Right renal pelvis (tissue), 4 donors: Measurements from ENCODE around the gene MFNG. TPM values are rescaled to one million over a fixed set of nuclear protein-coding genes. Genes with fewer than 3 reads are reported as not detected.

ENCODE experiments used
- DNase-seq, 4 donors: peaks; one replicate each; pipeline ENCODE4 v3.0.0-alpha.2; 2013; ENCODE audit warnings: low read depth in 4 of 4, low spot score in 3 of 4, missing footprints in 1 of 4
- polyA plus RNA-seq, 4 donors: library from polyadenylated mRNA; unstranded; fragments of 120-200 nt; gene quantifications; one replicate each; pipeline ENCODE4 v1.2.1, GENCODE V29; 2013; ENCODE audit not compliant: insufficient read length in 4 of 4

The MFNG gene
- polyA plus RNA-seq, 4 donors: 6.5 to 10.6 (median 10.1) TPM

- no peak for DNase-seq
Observed at GRCh38 chr22:37497062-37497599, 10.9 kb upstream of the MFNG start.

- no peak for DNase-seq
Observed at GRCh38 chr22:37496651-37497050, 10.5 kb upstream of the MFNG start.

GRCh38 chr22:37493979-37494378, 7.8 kb upstream of the MFNG start:
- no peak for DNase-seq

- no peak for DNase-seq
Observed at GRCh38 chr22:37492428-37493344, 6.5 kb upstream of the MFNG start.

- DNase-seq: no peak
Observed at GRCh38 chr22:37491559-37492427, 5.6 kb upstream of the MFNG start.

- DNase-seq: no peak
Observed at GRCh38 chr22:37491106-37491505, 4.9 kb upstream of the MFNG start.

GRCh38 chr22:37489983-37490382, 3.8 kb upstream of the MFNG start:
- no peak for DNase-seq

GRCh38 chr22:37488337-37489135, 2.4 kb upstream of the MFNG start:
- DNase-seq: no peak

- no peak for DNase-seq
Observed at GRCh38 chr22:37487571-37487970, 1.4 kb upstream of the MFNG start.

- DNase-seq: no peak
Observed at GRCh38 chr22:37487129-37487528, 945 bp upstream of the MFNG start.

GRCh38 chr22:37485395-37486223, 575 bp downstream of the MFNG start:
- no peak for DNase-seq

GRCh38 chr22:37484480-37485394, 1.4 kb downstream of the MFNG start:
- no peak for DNase-seq

- DNase-seq: no peak
Observed at GRCh38 chr22:37483050-37483449, 3.1 kb downstream of the MFNG start.

GRCh38 chr22:37482244-37482643, 3.9 kb downstream of the MFNG start:
- DNase-seq: no peak

GRCh38 chr22:37481347-37481907, 4.8 kb downstream of the MFNG start:
- DNase-seq: no peak

GRCh38 chr22:37480387-37481346, 5.5 kb downstream of the MFNG start:
- DNase-seq: no peak

- DNase-seq: no peak
Observed at GRCh38 chr22:37479196-37479595, 7.0 kb downstream of the MFNG start.
